Measurements from ENCODE around the gene PPP1R1C. TPM values are rescaled to one million over a fixed set of nuclear protein-coding genes. Genes with fewer than 3 reads are reported as not detected.

The PPP1R1C gene
- total RNA-seq, 1 experiment from 2014 or later: 2.8 TPM

GRCh38 chr2:182080493-182080892 lies 94.8 kb downstream of the PPP1R1C start:
- TF ChIP-seq, protein P1, sequence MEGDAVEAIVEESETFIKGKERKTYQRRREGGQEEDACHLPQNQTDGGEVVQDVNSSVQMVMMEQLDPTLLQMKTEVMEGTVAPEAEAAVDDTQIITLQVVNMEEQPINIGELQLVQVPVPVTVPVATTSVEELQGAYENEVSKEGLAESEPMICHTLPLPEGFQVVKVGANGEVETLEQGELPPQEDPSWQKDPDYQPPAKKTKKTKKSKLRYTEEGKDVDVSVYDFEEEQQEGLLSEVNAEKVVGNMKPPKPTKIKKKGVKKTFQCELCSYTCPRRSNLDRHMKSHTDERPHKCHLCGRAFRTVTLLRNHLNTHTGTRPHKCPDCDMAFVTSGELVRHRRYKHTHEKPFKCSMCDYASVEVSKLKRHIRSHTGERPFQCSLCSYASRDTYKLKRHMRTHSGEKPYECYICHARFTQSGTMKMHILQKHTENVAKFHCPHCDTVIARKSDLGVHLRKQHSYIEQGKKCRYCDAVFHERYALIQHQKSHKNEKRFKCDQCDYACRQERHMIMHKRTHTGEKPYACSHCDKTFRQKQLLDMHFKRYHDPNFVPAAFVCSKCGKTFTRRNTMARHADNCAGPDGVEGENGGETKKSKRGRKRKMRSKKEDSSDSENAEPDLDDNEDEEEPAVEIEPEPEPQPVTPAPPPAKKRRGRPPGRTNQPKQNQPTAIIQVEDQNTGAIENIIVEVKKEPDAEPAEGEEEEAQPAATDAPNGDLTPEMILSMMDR (IDR thresholded peaks at IDR 0.05; ENCODE audit: insufficient read depth in 1 of 2, low read depth in 1 of 2, low read length in 1 of 2, severe bottlenecking in 1 of 2, unreplicated experiment in 1 of 2): no peak
- no peak for DNase-seq
- H3K9me3 Mint-ChIP-seq (ENCODE audit: unreplicated experiment): no peaks in the 10 kb centered on the region

DNA sequence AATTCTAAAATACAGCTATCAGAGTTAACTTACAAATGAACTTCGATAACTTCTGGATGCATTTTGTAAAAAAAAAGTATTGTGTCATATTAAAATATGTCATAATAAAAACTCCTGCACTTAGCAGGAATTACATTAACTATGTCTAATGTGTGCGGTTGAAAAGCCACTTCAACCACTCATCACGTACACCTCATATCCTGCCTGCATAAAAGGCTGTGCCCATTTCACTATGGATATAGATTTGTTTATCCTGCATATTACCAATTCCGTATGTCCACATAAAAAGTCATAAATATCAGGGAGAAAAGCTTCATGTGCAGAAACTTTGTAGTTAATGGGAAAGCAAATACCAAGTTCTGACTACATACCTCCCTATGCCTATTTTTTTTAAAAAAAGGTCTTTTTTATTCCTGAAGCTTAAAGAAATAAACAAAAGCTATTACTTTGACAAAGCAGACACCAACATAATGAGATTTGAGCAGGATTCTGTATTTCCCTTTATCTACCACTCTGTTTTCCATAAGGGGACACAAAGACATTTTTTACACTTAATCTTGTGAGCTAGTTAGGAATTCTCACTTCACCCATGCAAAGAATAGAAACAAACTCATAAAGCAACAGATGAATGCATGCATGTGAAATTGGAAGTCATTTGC lies 96.1 kb downstream of the PPP1R1C start:
- no peak overlapping the region for H3K4me3 Mint-ChIP-seq (ENCODE audit: unreplicated experiment)
- no peak for DNase-seq

More at GRCh38 chr2:182080493-182080892, 94.8 kb downstream of the PPP1R1C start:
- H3K27ac Mint-ChIP-seq (ENCODE audit: unreplicated experiment): no peak overlapping the region
- BruUV-seq (replicated peaks): no TSS peak
- no peaks in the 10 kb centered on the region for H3K4me1 Mint-ChIP-seq (ENCODE audit: low read depth, unreplicated experiment)
- no peaks in the 10 kb centered on the region for H3K36me3 ChIP-seq (ENCODE audit: control insufficient read depth, insufficient read depth, low read length)
- no peaks in the 10 kb centered on the region for H3K9me3 ChIP-seq
- H3K36me3 Mint-ChIP-seq (ENCODE audit: insufficient read depth, unreplicated experiment): no peaks in the 10 kb centered on the region
- ChIA-PET POLR2A (no interaction called here), CTCF (no interaction called here)
- no peak overlapping the region for H3K4me3 ChIP-seq (ENCODE audit: low read depth, low read length)
- H3K27me3 ChIP-seq (replicated peaks; ENCODE audit: control insufficient read depth, insufficient read depth, low read length): no peaks in the 10 kb centered on the region
- H3K4me3 Mint-ChIP-seq (ENCODE audit: unreplicated experiment): no peak overlapping the region
- H3K4me1 ChIP-seq: no peaks in the 10 kb centered on the region
- no peaks in the 10 kb centered on the region for H3K27me3 Mint-ChIP-seq (ENCODE audit: insufficient read depth, unreplicated experiment)
- intact Hi-C loops (cut with micrococcal nuclease; ENCODE audit: unreplicated experiment): no loop called here

GRCh38 chr2:182088681-182089320 lies 103.1 kb downstream of the PPP1R1C start:
- no peaks in the 10 kb centered on the region for H3K4me1 Mint-ChIP-seq (ENCODE audit: low read depth, unreplicated experiment)
- ChIA-PET CTCF (no interaction called here), POLR2A (no interaction called here)
- TF ChIP-seq, protein P1 (IDR thresholded peaks at IDR 0.05; ENCODE audit: insufficient read depth in 1 of 2, low read depth in 1 of 2, low read length in 1 of 2, severe bottlenecking in 1 of 2, unreplicated experiment in 1 of 2): no peak
- no peaks in the 10 kb centered on the region for H3K27me3 Mint-ChIP-seq (ENCODE audit: insufficient read depth, unreplicated experiment)
- no peak overlapping the region for H3K4me3 ChIP-seq (ENCODE audit: low read depth, low read length)
- BruUV-seq (replicated peaks): no TSS peak
- H3K27me3 ChIP-seq (replicated peaks; ENCODE audit: control insufficient read depth, insufficient read depth, low read length): no peaks in the 10 kb centered on the region
- no peaks in the 10 kb centered on the region for H3K36me3 ChIP-seq (ENCODE audit: control insufficient read depth, insufficient read depth, low read length)
- DNase-seq: no peak
- no peaks in the 10 kb centered on the region for H3K36me3 Mint-ChIP-seq (ENCODE audit: insufficient read depth, unreplicated experiment)
- no peak overlapping the region for H3K4me3 Mint-ChIP-seq (ENCODE audit: unreplicated experiment)
- intact Hi-C loops (cut with micrococcal nuclease; ENCODE audit: unreplicated experiment): no loop called here
- H3K4me1 ChIP-seq: no peaks in the 10 kb centered on the region
- H3K9me3 Mint-ChIP-seq (ENCODE audit: unreplicated experiment): no peaks in the 10 kb centered on the region
- no peaks in the 10 kb centered on the region; the same call in 1 of the 2 replicates for H3K9me3 ChIP-seq
- no peak overlapping the region for H3K27ac Mint-ChIP-seq (ENCODE audit: unreplicated experiment)

More for the DNA sequence above, 96.1 kb downstream of the PPP1R1C start:
- ChIA-PET CTCF (no interaction called here), POLR2A (no interaction called here)
- no peaks in the 10 kb centered on the region for H3K36me3 ChIP-seq (ENCODE audit: control insufficient read depth, insufficient read depth, low read length)
- no peaks in the 10 kb centered on the region for H3K9me3 Mint-ChIP-seq (ENCODE audit: unreplicated experiment)
- intact Hi-C loops (cut with micrococcal nuclease; ENCODE audit: unreplicated experiment): no loop called here
- no TSS peak for BruUV-seq (replicated peaks)
- no peaks in the 10 kb centered on the region for H3K27me3 ChIP-seq (replicated peaks; ENCODE audit: control insufficient read depth, insufficient read depth, low read length)
- no peak overlapping the region for H3K4me3 ChIP-seq (ENCODE audit: low read depth, low read length)
- H3K4me1 Mint-ChIP-seq (ENCODE audit: low read depth, unreplicated experiment): no peaks in the 10 kb centered on the region
- H3K9me3 ChIP-seq: no peaks in the 10 kb centered on the region
- no peaks in the 10 kb centered on the region for H3K27me3 Mint-ChIP-seq (ENCODE audit: insufficient read depth, unreplicated experiment)
- H3K27ac Mint-ChIP-seq (ENCODE audit: unreplicated experiment): no peak overlapping the region
- TF ChIP-seq, protein P1 (IDR thresholded peaks at IDR 0.05; ENCODE audit: insufficient read depth in 1 of 2, low read depth in 1 of 2, low read length in 1 of 2, severe bottlenecking in 1 of 2, unreplicated experiment in 1 of 2): no peak
- H3K36me3 Mint-ChIP-seq (ENCODE audit: insufficient read depth, unreplicated experiment): no peaks in the 10 kb centered on the region
- no peaks in the 10 kb centered on the region for H3K4me1 ChIP-seq

Measured in Caco-2 (cell line).